Panc1 (cell line): Measurements from ENCODE around the gene PAFAH1B1.

Source experiments
- POLR2AphosphoS5 ChIP-seq: IDR thresholded peaks from 2 replicates; pipeline ENCODE4 v1.6.1; 2012; ENCODE audit warnings: mild to moderate bottlenecking, low read depth, low read length, moderate library complexity
- SIN3A ChIP-seq: IDR thresholded peaks from 2 replicates; pipeline ENCODE4 v1.6.1; 2012; ENCODE audit warnings: low read depth, mild to moderate bottlenecking, low read length, moderate library complexity, borderline replicate concordance; ENCODE audit not compliant: insufficient read depth
- TCF7L2 ChIP-seq: IDR thresholded peaks from 2 replicates; pipeline ENCODE4 v1.6.1; 2011; ENCODE audit warnings: mild to moderate bottlenecking, low read depth, low read length, inconsistent platforms
- TF ChIP-seq, protein P1 (sequence below): fragments of 450-650 bp; IDR thresholded peaks from 2 replicates; pipeline ENCODE4 v1.5.1; 2017; ENCODE audit warnings: mild to moderate bottlenecking
- TF ChIP-seq, protein P2 (sequence below), 2 experiments: IDR thresholded peaks; 2 replicates each; pipeline ENCODE4 v1.6.1; 2011 to 2012; ENCODE audit warnings: low read depth in 2 of 2, control low read depth in 1 of 2, low read length in 1 of 2, mild to moderate bottlenecking in 1 of 2, moderate library complexity in 1 of 2; ENCODE audit not compliant: insufficient read depth in 1 of 2

DNA sequence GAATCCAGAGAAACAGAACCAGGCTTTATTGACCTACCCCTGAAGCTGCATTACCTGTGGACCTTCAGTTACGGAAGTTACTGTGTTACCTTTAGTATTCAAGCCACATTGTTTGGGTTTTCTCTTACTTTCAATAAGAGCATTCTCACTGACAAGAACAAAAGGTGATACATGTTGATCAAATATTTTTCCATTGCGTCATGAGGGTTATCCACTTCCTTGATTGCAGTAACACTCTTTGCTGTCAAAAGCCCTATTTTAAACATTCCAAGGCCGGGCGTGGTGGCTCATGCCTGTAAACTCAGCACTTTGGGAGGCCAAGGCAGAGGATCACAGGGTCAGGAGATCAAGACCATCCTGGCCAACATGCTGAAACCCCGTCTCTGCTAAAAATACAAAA lies 28.6 kb upstream of the PAFAH1B1 start:
- TF ChIP-seq POLR2AphosphoS5 (no peak), SIN3A (no peak), TCF7L2 (no peak)
- TF ChIP-seq, protein P1, sequence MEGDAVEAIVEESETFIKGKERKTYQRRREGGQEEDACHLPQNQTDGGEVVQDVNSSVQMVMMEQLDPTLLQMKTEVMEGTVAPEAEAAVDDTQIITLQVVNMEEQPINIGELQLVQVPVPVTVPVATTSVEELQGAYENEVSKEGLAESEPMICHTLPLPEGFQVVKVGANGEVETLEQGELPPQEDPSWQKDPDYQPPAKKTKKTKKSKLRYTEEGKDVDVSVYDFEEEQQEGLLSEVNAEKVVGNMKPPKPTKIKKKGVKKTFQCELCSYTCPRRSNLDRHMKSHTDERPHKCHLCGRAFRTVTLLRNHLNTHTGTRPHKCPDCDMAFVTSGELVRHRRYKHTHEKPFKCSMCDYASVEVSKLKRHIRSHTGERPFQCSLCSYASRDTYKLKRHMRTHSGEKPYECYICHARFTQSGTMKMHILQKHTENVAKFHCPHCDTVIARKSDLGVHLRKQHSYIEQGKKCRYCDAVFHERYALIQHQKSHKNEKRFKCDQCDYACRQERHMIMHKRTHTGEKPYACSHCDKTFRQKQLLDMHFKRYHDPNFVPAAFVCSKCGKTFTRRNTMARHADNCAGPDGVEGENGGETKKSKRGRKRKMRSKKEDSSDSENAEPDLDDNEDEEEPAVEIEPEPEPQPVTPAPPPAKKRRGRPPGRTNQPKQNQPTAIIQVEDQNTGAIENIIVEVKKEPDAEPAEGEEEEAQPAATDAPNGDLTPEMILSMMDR = no peak
- TF ChIP-seq, protein P2, sequence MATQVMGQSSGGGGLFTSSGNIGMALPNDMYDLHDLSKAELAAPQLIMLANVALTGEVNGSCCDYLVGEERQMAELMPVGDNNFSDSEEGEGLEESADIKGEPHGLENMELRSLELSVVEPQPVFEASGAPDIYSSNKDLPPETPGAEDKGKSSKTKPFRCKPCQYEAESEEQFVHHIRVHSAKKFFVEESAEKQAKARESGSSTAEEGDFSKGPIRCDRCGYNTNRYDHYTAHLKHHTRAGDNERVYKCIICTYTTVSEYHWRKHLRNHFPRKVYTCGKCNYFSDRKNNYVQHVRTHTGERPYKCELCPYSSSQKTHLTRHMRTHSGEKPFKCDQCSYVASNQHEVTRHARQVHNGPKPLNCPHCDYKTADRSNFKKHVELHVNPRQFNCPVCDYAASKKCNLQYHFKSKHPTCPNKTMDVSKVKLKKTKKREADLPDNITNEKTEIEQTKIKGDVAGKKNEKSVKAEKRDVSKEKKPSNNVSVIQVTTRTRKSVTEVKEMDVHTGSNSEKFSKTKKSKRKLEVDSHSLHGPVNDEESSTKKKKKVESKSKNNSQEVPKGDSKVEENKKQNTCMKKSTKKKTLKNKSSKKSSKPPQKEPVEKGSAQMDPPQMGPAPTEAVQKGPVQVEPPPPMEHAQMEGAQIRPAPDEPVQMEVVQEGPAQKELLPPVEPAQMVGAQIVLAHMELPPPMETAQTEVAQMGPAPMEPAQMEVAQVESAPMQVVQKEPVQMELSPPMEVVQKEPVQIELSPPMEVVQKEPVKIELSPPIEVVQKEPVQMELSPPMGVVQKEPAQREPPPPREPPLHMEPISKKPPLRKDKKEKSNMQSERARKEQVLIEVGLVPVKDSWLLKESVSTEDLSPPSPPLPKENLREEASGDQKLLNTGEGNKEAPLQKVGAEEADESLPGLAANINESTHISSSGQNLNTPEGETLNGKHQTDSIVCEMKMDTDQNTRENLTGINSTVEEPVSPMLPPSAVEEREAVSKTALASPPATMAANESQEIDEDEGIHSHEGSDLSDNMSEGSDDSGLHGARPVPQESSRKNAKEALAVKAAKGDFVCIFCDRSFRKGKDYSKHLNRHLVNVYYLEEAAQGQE (IDR thresholded peaks at IDR 0.05; ENCODE audit: insufficient read depth in 1 of 2, low read depth in 2 of 2, low read length in 1 of 2) = no peak
